SH-SY5Y (cell line): ENCODE data around the gene CCDC93.

Source experiments
- GATA2 ChIP-seq: IDR thresholded peaks from 2 replicates; pipeline ENCODE4 v1.6.1; 2011; ENCODE audit warnings: mild to moderate bottlenecking, low read depth, low read length
- GATA3 ChIP-seq: IDR thresholded peaks from 2 replicates; pipeline ENCODE4 v1.6.1; 2011; ENCODE audit warnings: low read depth, mild to moderate bottlenecking, low read length, moderate library complexity

- TF ChIP-seq GATA3: no peak
- TF ChIP-seq GATA2: no peak
These were observed 7.5 kb downstream of the CCDC93 start for GRCh38 chr2:118006326-118006725.
